GM12873 (cell line): ENCODE data around the gene RAPGEF1.

ENCODE experiments used
- CTCF ChIP-seq: IDR thresholded peaks from 2 replicates; pipeline ENCODE4 v1.5.1; 2012; ENCODE audit warnings: low read depth, mild to moderate bottlenecking, moderate library complexity, low read length, control low read depth; ENCODE audit not compliant: insufficient read depth; ENCODE audit errors: missing control alignments

The RAPGEF1 gene

GRCh38 chr9:131739133-131739958 lies 530 bp downstream of the RAPGEF1 start:
- no peak for TF ChIP-seq CTCF

GRCh38 chr9:131738293-131739132 lies 1.4 kb downstream of the RAPGEF1 start:
- TF ChIP-seq CTCF = no peak

GRCh38 chr9:131737426-131737825 lies 2.5 kb downstream of the RAPGEF1 start:
- TF ChIP-seq CTCF = no peak

- peak; percentile 33 for TF ChIP-seq CTCF
These were observed 3.4 kb downstream of the RAPGEF1 start for GRCh38 chr9:131736431-131736830.

GRCh38 chr9:131735238-131736128 lies 4.4 kb downstream of the RAPGEF1 start:
- TF ChIP-seq CTCF = no peak

GRCh38 chr9:131734781-131735180 lies 5.1 kb downstream of the RAPGEF1 start:
- TF ChIP-seq CTCF = no peak
